Caki2 (cell line): Measurements from ENCODE around the gene MARCHF9. TPM values are rescaled to one million over a fixed set of nuclear protein-coding genes. Genes with fewer than 3 reads are reported as not detected.

Source experiments
- DNase-seq: peaks from one replicate; pipeline ENCODE4 v3.0.0-alpha.2; 2015; ENCODE audit warnings: low read depth
- in situ Hi-C: cut with HindIII; loops from 2 replicates; pipeline ENCODE4 v1.10.0; 2016; ENCODE audit warnings: low sequenced_read_pairs, low pct_unique_long_range_greater_than_20kb, mixed read lengths
- total RNA-seq: library from RNA; depleted of rRNA; stranded (reverse); fragments of >200 nt; shearing (Covaris generic); gene quantifications from 2 replicates; pipeline ENCODE4 v1.2.3, GENCODE V29; 2014; ENCODE audit warnings: low replicate concordance

The MARCHF9 gene
- total RNA-seq, 1 experiment from 2014 or later = 16.6 TPM

- no peak for DNase-seq
- in situ Hi-C loops = no loop called here
These were observed 5.8 kb upstream of the MARCHF9 start for GRCh38 chr12:57749061-57749460.

GRCh38 chr12:57750561-57751431 lies 4.1 kb upstream of the MARCHF9 start:
- in situ Hi-C loops = no loop called here
- no peak for DNase-seq

- in situ Hi-C loops = no loop called here
- DNase-seq = no peak
These were observed 3.5 kb upstream of the MARCHF9 start for GRCh38 chr12:57751432-57751787.

GRCh38 chr12:57751788-57752667 lies 2.9 kb upstream of the MARCHF9 start, which contains the start of gene CDK4:
CDK4 (minus strand) TSS chr12:57752310; CDS start chr12:57751717, 593 bp downstream.
- in situ Hi-C loops = no loop called here
- peak; percentile 100 for DNase-seq

- DNase-seq = no peak
- in situ Hi-C loops = no loop called here
These were observed 2.3 kb upstream of the MARCHF9 start for GRCh38 chr12:57752668-57753000.

- in situ Hi-C loops = no loop called here
These were observed 1.1 kb upstream of the MARCHF9 start for GRCh38 chr12:57753756-57754337.

GRCh38 chr12:57755194-57755453 lies 221 bp downstream of the MARCHF9 start:
- in situ Hi-C loops = no loop called here
- no peak for DNase-seq

More at GRCh38 chr12:57753756-57754337, 1.1 kb upstream of the MARCHF9 start:
- DNase-seq = no peak

- DNase-seq = no peak
- in situ Hi-C loops = no loop called here
These were observed 810 bp downstream of the MARCHF9 start for GRCh38 chr12:57755454-57756372.

GRCh38 chr12:57756406-57757341 lies 1.8 kb downstream of the MARCHF9 start:
- in situ Hi-C loops = no loop called here
- no peak for DNase-seq

- in situ Hi-C loops = no loop called here
- no peak for DNase-seq
These were observed 2.9 kb downstream of the MARCHF9 start for GRCh38 chr12:57757771-57758170.

GRCh38 chr12:57758552-57759359 lies 3.9 kb downstream of the MARCHF9 start:
- no peak for DNase-seq
- in situ Hi-C loops = no loop called here

- in situ Hi-C loops = no loop called here
- no peak for DNase-seq
These were observed 4.6 kb downstream of the MARCHF9 start for GRCh38 chr12:57759360-57759980.

- no peak for DNase-seq
- in situ Hi-C loops = no loop called here
These were observed 5.6 kb downstream of the MARCHF9 start for GRCh38 chr12:57760347-57760982.

GRCh38 chr12:57761391-57761998 lies 6.6 kb downstream of the MARCHF9 start:
- DNase-seq = no peak
- in situ Hi-C loops = no loop called here

GRCh38 chr12:57762463-57762862 lies 7.6 kb downstream of the MARCHF9 start:
- in situ Hi-C loops = no loop called here
- DNase-seq = no peak
